Testis (tissue), 3 donors: ENCODE measurements around the gene GSAP. TPM values are rescaled to one million over a fixed set of nuclear protein-coding genes. Genes with fewer than 3 reads are reported as not detected.

Source experiments
- DNase-seq: peaks from one replicate; pipeline ENCODE4 v3.0.0-alpha.2; 2019
- H3K27ac ChIP-seq, 2 donors: fragments of 200-600 bp; sonication (generic); one replicate each; pipeline ENCODE4 v1.5.1; 2019
- H3K27me3 ChIP-seq: fragments of 200-600 bp; sonication (generic); one replicate; pipeline ENCODE4 v1.5.1; 2019
- H3K36me3 ChIP-seq: fragments of 200-600 bp; sonication (generic); one replicate; pipeline ENCODE4 v1.5.1; 2017; ENCODE audit warnings: low read depth; ENCODE audit errors: missing control alignments
- H3K4me1 ChIP-seq: fragments of 200-600 bp; sonication (generic); one replicate; pipeline ENCODE4 v1.5.1; 2019
- H3K4me3 ChIP-seq, 2 donors: fragments of 200-600 bp; sonication (generic); one replicate each; pipeline ENCODE4 v1.5.1; 2017 to 2019
- H3K9me3 ChIP-seq: fragments of 200-600 bp; sonication (generic); one replicate; pipeline ENCODE4 v1.5.1; 2017
- CTCF ChIP-seq, 3 experiments: fragments of 450-650 bp in 2 of 3; fragments of 200-600 bp in 1 of 3; sonication (generic) in 1 of 3; IDR thresholded peaks; one replicate each; pipeline ENCODE4 v1.5.1; 2016 to 2019; ENCODE audit warnings: antibody characterized with exemption in 3 of 3, mild to moderate bottlenecking in 2 of 3, moderate library complexity in 1 of 3
- POLR2A ChIP-seq: fragments of 450-650 bp; IDR thresholded peaks from one replicate; pipeline ENCODE4 v1.6.1; 2017; ENCODE audit warnings: antibody characterized with exemption, mild to moderate bottlenecking, moderate library complexity
- WGBS, 2 donors: methylation state at CpG; one replicate each; pipeline ENCODE4 v1.1.5; 2018; 5-methylcytosine and 5-hydroxymethylcytosine counted together
- intact Hi-C: fragments of 100-400 bp; cut with DNase I; formaldehyde crosslinking; loops from one replicate; pipeline ENCODE4 v1.15.1; 2023; ENCODE audit warnings: low total_unique reads
- polyA plus RNA-seq: library from polyadenylated mRNA; stranded (reverse); fragments of 350-450 nt; fragmentation: Illumina TruSeq; extraction: RNeasy Lipid Tissue Mini Kit (QIAGEN cat#74804); gene quantifications from one replicate; pipeline ENCODE4 v1.2.3, GENCODE V29; 2014; ENCODE audit warnings: low read depth, low replicate concordance; ENCODE audit not compliant: insufficient read depth
- total RNA-seq, 2 donors: library from RNA; depleted of rRNA; stranded (reverse); fragments of >200 nt; gene quantifications; one replicate each; pipeline ENCODE4 v1.2.3, GENCODE V29; 2016

Gene GSAP
- total and polyA plus RNA-seq, 3 donors from 2014 or later, result 6.0 to 16.2 (median 14.6) TPM

GRCh38 chr7:77396894-77397547 is 19.1 kb downstream of the GSAP start:
- H3K27ac ChIP-seq, result no peak overlapping the region
- TF ChIP-seq CTCF (IDR thresholded peaks at IDR 0.05) (no peak), POLR2A (no peak)
- H3K27me3 ChIP-seq, result no peaks in the 10 kb centered on the region

GRCh38 chr7:77395626-77396025 is 20.5 kb downstream of the GSAP start:
- intact Hi-C loops, result no loop called here
- no peaks in the 10 kb centered on the region for H3K4me1 ChIP-seq
- H3K9me3 ChIP-seq, result no peaks in the 10 kb centered on the region
- WGBS, 2 donors, result 87 to 96% methylated on average over 1 of the region's 1 CpG
- no peak overlapping the region for H3K27ac ChIP-seq
- TF ChIP-seq POLR2A (no peak), CTCF (IDR thresholded peaks at IDR 0.05) (no peak)
- H3K4me3 ChIP-seq, result no peak overlapping the region
- no peak for DNase-seq
- no peaks in the 10 kb centered on the region for H3K27me3 ChIP-seq
- H3K36me3 ChIP-seq, result no peaks in the 10 kb centered on the region

More at GRCh38 chr7:77396894-77397547, 19.1 kb downstream of the GSAP start:
- intact Hi-C loops, result no loop called here
- Histone ChIP-seq H3K4me1 (no peaks in the 10 kb centered on the region), H3K36me3 (no peaks in the 10 kb centered on the region), H3K9me3 (no peaks in the 10 kb centered on the region), H3K4me3 (no peak overlapping the region)
- 68 to 71% methylated on average over 2 of the region's 2 CpGs for WGBS, 2 donors
- no peak for DNase-seq

GRCh38 chr7:77393954-77394353 is 22.2 kb downstream of the GSAP start:
- H3K4me3 ChIP-seq, result no peak overlapping the region
- H3K36me3 ChIP-seq, result no peaks in the 10 kb centered on the region
- H3K9me3 ChIP-seq, result no peaks in the 10 kb centered on the region
- intact Hi-C loops, result no loop called here
- no peaks in the 10 kb centered on the region for H3K27me3 ChIP-seq
- no peak for DNase-seq
- no peak overlapping the region for H3K27ac ChIP-seq
- no peak for TF ChIP-seq POLR2A
- no peak for TF ChIP-seq CTCF (IDR thresholded peaks at IDR 0.05)
- 93 to 94% methylated on average over 6 of the region's 6 CpGs for WGBS, 2 donors
- H3K4me1 ChIP-seq, result no peaks in the 10 kb centered on the region

GRCh38 chr7:77393261-77393660 is 22.9 kb downstream of the GSAP start:
- H3K27ac ChIP-seq, result no peak overlapping the region
- no peaks in the 10 kb centered on the region for H3K4me1 ChIP-seq
- intact Hi-C loops, result no loop called here
- no peak overlapping the region for H3K4me3 ChIP-seq
- H3K36me3 ChIP-seq, result no peaks in the 10 kb centered on the region
- H3K27me3 ChIP-seq, result no peaks in the 10 kb centered on the region
- WGBS, 2 donors, result 94% methylated on average over 5 of the region's 5 CpGs
- no peak for DNase-seq
- H3K9me3 ChIP-seq, result no peaks in the 10 kb centered on the region
- TF ChIP-seq POLR2A, result no peak

- TF ChIP-seq CTCF (IDR thresholded peaks at IDR 0.05) (no peak), POLR2A (no peak)
- intact Hi-C loops, result no loop called here
- Histone ChIP-seq H3K9me3 (no peaks in the 10 kb centered on the region), H3K27me3 (no peaks in the 10 kb centered on the region), H3K4me1 (no peaks in the 10 kb centered on the region), H3K27ac (no peak overlapping the region), H3K4me3 (no peak overlapping the region), H3K36me3 (no peaks in the 10 kb centered on the region)
- WGBS, 2 donors, result 77 to 90% methylated on average over 2 of the region's 2 CpGs
- DNase-seq, result no peak
Observed at GRCh38 chr7:77391230-77391629, 24.9 kb downstream of the GSAP start.
